Measurements from ENCODE around the gene FER. TPM values are rescaled to one million over a fixed set of nuclear protein-coding genes. Genes with fewer than 3 reads are reported as not detected.
"Not testable (repeated sequence)": the region's sequence is repeated elsewhere in the genome, so short reads cannot be mapped to it uniquely, and the experiment has no call there.

The FER gene
- total RNA-seq, 1 donor from 2014 or later: 35.3 TPM

- Histone ChIP-seq H3K4me1 (no peaks in the 10 kb centered on the region), H3K27me3 (ENCODE audit: low read depth) (no peaks in the 10 kb centered on the region), H3K36me3 (no peaks in the 10 kb centered on the region), H3K27ac (no peak overlapping the region), H3K4me3 (no peak overlapping the region), H3K9me3 (no peaks in the 10 kb centered on the region)
- no peak for ATAC-seq
- no peak for DNase-seq
- TF ChIP-seq CTCF (IDR thresholded peaks at IDR 0.05): no peak
- intact Hi-C loops (cut with DNase I): no loop called here
These were observed 24.9 kb downstream of the FER start for GRCh38 chr5:108772626-108773025.

- Histone ChIP-seq H3K9me3 (no peaks in the 10 kb centered on the region), H3K36me3 (no peaks in the 10 kb centered on the region), H3K27ac (no peak overlapping the region), H3K27me3 (ENCODE audit: low read depth) (no peaks in the 10 kb centered on the region), H3K4me1 (no peaks in the 10 kb centered on the region), H3K4me3 (no peak overlapping the region)
- DNase-seq: no peak
- no peak for ATAC-seq
- no peak for TF ChIP-seq CTCF (IDR thresholded peaks at IDR 0.05)
- intact Hi-C loops (cut with DNase I): no loop called here
These were observed 25.6 kb downstream of the FER start for GRCh38 chr5:108773330-108773729.

GRCh38 chr5:108774079-108774478 is 26.4 kb downstream of the FER start:
- DNase-seq; ATAC-seq; H3K27me3 ChIP-seq (ENCODE audit: low read depth); H3K4me3 ChIP-seq; H3K36me3 ChIP-seq; H3K4me1 ChIP-seq; H3K27ac ChIP-seq; H3K9me3 ChIP-seq; intact Hi-C loops (cut with DNase I): not testable (repeated sequence)

- H3K27me3 ChIP-seq (ENCODE audit: low read depth); intact Hi-C loops (cut with DNase I); H3K27ac ChIP-seq; DNase-seq; H3K4me3 ChIP-seq; H3K36me3 ChIP-seq; ATAC-seq; H3K4me1 ChIP-seq; H3K9me3 ChIP-seq: not testable (repeated sequence)
These were observed 29.9 kb downstream of the FER start for GRCh38 chr5:108777582-108777981.

- H3K4me1 ChIP-seq; H3K9me3 ChIP-seq; intact Hi-C loops (cut with DNase I); H3K27ac ChIP-seq; ATAC-seq; H3K27me3 ChIP-seq (ENCODE audit: low read depth); DNase-seq; H3K4me3 ChIP-seq: not testable (repeated sequence)
- H3K36me3 ChIP-seq: peaks cover 11% of the 10 kb centered on the region
These were observed 36.9 kb downstream of the FER start for GRCh38 chr5:108784577-108784976.

GRCh38 chr5:108786806-108787483 is 39.2 kb downstream of the FER start:
- H3K27ac ChIP-seq: no peak overlapping the region
- TF ChIP-seq CTCF (IDR thresholded peaks at IDR 0.05): no peak
- peaks cover 11% of the 10 kb centered on the region for H3K36me3 ChIP-seq
- no peaks in the 10 kb centered on the region for H3K4me1 ChIP-seq
- peak in 1 of 2 donors; percentile 37 for ATAC-seq
- H3K4me3 ChIP-seq: no peak overlapping the region
- intact Hi-C loops (cut with DNase I): no loop called here
- H3K27me3 ChIP-seq (ENCODE audit: low read depth): no peaks in the 10 kb centered on the region
- peaks cover 6% of the 10 kb centered on the region for H3K9me3 ChIP-seq
- DNase-seq: no peak

GRCh38 chr5:108788142-108788541 is 40.4 kb downstream of the FER start:
- Histone ChIP-seq H3K4me1 (no peaks in the 10 kb centered on the region), H3K4me3 (no peak overlapping the region), H3K9me3 (peaks cover 6% of the 10 kb centered on the region), H3K27me3 (ENCODE audit: low read depth) (no peaks in the 10 kb centered on the region), H3K27ac (no peak overlapping the region), H3K36me3 (peaks cover 11% of the 10 kb centered on the region)
- DNase-seq (peak; percentile 55), ATAC-seq (peak; percentile 88 to 92)
- intact Hi-C loops (cut with DNase I): no loop called here
- TF ChIP-seq CTCF (IDR thresholded peaks at IDR 0.05): no peak

Data from lower lobe of right lung (tissue), 2 donors.